ENCODE results near the gene OR6S1. TPM values are rescaled to one million over a fixed set of nuclear protein-coding genes. Genes with fewer than 3 reads are reported as not detected.
A peak's percentile ranks its signal among the peaks of the same experiment; 100 is the strongest.

OR6S1 gene
- total RNA-seq, 2 experiments from 2014 or later: not detected

GRCh38 chr14:20681348-20682126, 40.0 kb upstream of the OR6S1 start:
- Histone ChIP-seq H4K20me1 (ENCODE audit: insufficient read depth, low read length) (peaks cover 6% of the 10 kb centered on the region; the same call in 1 of the 2 replicates), H3K4me1 (ENCODE audit: insufficient read depth, low read length, poor library complexity, severe bottlenecking) (peaks cover 42% of the 10 kb centered on the region), H3K9me2 (ENCODE audit: insufficient read depth, low read length) (no peaks in the 10 kb centered on the region), H3K79me2 (ENCODE audit: insufficient read depth, low read depth, low read length) (no peaks in the 10 kb centered on the region), H3K4me2 (ENCODE audit: low read length) (peak overlapping the region; percentile 94), H3K9me3 (ENCODE audit: low read length) (no peaks in the 10 kb centered on the region), H3K36me3 (ENCODE audit: insufficient read depth, low read length) (no peaks in the 10 kb centered on the region), H3K27ac (ENCODE audit: low read depth, low read length, poor library complexity, severe bottlenecking) (peak overlapping the region; percentile 33), H2AFZ (ENCODE audit: low read length) (peak overlapping the region; percentile 79; the same call in 1 of the 2 replicates), H3K4me3 (ENCODE audit: low read depth, low read length, poor library complexity, severe bottlenecking) (peak overlapping the region; percentile 74)
- DNase-seq (ENCODE audit: low spot score): peak; percentile 82
- CTCF ChIA-PET (ENCODE audit: unreplicated experiment): interaction anchor here (0.6 to 1.7 kb wide), 3 partner anchors 13 to 366 kb away, joined by 3 to 9 read pairs (median 5); no protein-coding TSS in a partner anchor
- TF ChIP-seq EZH2phosphoT487 (IDR thresholded peaks at IDR 0.05; ENCODE audit: borderline replicate concordance, low read depth, low read length) (no peak), CTCF (conservative IDR thresholded peaks at IDR 0.05; ENCODE audit: low read length) (no peak)
- BruUV-seq (replicated peaks): no TSS peak
- intact Hi-C loops (cut with micrococcal nuclease; ENCODE audit: unreplicated experiment): loop anchor here (1.0 to 10.0 kb wide), 6 partner anchors 68 to 423 kb away; partner anchors contain the start of genes PARP2, PIP4P1 and TMEM253
- POLR2A ChIA-PET: interaction anchor here (0.6 to 2.5 kb wide), 12 partner anchors 9 to 351 kb away, joined by 3 to 9 read pairs (median 4); no protein-coding TSS in a partner anchor

GRCh38 chr14:20680843-20681347, 39.4 kb upstream of the OR6S1 start:
- H3K4me3 ChIP-seq (ENCODE audit: low read depth, low read length, poor library complexity, severe bottlenecking): peak overlapping the region; percentile 74
- peaks cover 42% of the 10 kb centered on the region for H3K4me1 ChIP-seq (ENCODE audit: insufficient read depth, low read length, poor library complexity, severe bottlenecking)
- peak overlapping the region; percentile 94 for H3K4me2 ChIP-seq (ENCODE audit: low read length)
- CTCF ChIA-PET (ENCODE audit: unreplicated experiment): interaction anchor here (0.6 to 1.7 kb wide), 2 partner anchors 12 to 365 kb away, joined by 5 to 9 read pairs; no protein-coding TSS in a partner anchor
- no peaks in the 10 kb centered on the region for H3K79me2 ChIP-seq (ENCODE audit: insufficient read depth, low read depth, low read length)
- no peak for DNase-seq (ENCODE audit: low spot score)
- no peak overlapping the region for H2AFZ ChIP-seq (ENCODE audit: low read length)
- POLR2A ChIA-PET: interaction anchor here (0.6 to 2.5 kb wide), 7 partner anchors 10 to 351 kb away, joined by 3 to 9 read pairs (median 6); no protein-coding TSS in a partner anchor
- no peaks in the 10 kb centered on the region for H3K9me2 ChIP-seq (ENCODE audit: insufficient read depth, low read length)
- no peaks in the 10 kb centered on the region for H3K36me3 ChIP-seq (ENCODE audit: insufficient read depth, low read length)
- no peaks in the 10 kb centered on the region for H3K9me3 ChIP-seq (ENCODE audit: low read length)
- BruUV-seq (replicated peaks): no TSS peak
- H3K27ac ChIP-seq (ENCODE audit: low read depth, low read length, poor library complexity, severe bottlenecking): peak overlapping the region; percentile 33
- peaks cover 6% of the 10 kb centered on the region; the same call in 1 of the 2 replicates for H4K20me1 ChIP-seq (ENCODE audit: insufficient read depth, low read length)
- no peak for TF ChIP-seq CTCF (conservative IDR thresholded peaks at IDR 0.05; ENCODE audit: low read length)
- TF ChIP-seq EZH2phosphoT487 (IDR thresholded peaks at IDR 0.05; ENCODE audit: borderline replicate concordance, low read depth, low read length): no peak
- intact Hi-C loops (cut with micrococcal nuclease; ENCODE audit: unreplicated experiment): loop anchor here (1.0 to 10.0 kb wide), 5 partner anchors 68 to 424 kb away; partner anchors contain the start of genes PIP4P1 and TMEM253
